Ammon's horn (tissue), 1 donor: Measurements from ENCODE around the gene RIMBP3B.
"Not testable (repeated sequence)": the region's sequence is repeated elsewhere in the genome, so short reads cannot be mapped to it uniquely, and the experiment has no call there.

Experiments used
- DNase-seq: peaks from one replicate; pipeline ENCODE4 v3.0.0-alpha.2; 2016; ENCODE audit warnings: low spot score

Gene RIMBP3B

DNA sequence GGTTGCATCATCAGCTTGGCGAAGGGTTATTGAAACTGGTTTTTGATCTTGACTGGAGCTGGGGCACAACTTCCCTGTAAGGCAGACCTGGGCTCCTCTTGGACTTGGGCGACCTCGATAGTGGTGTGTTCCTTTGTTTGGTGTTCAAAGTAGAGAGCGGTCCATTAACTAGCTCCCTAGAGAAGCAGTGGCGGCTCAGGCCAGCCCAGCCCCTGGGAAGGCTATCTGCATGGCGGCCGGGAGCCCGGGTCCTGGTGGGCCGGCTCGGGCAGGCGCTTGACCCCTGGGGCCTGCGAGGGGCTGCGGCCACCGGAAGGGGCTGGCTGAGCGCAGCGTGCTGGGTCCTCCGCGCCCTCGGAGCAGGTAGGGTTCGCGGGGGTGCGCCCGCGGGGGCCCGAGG is 32.8 kb downstream of the RIMBP3B start:
- not testable (repeated sequence) for DNase-seq

DNA sequence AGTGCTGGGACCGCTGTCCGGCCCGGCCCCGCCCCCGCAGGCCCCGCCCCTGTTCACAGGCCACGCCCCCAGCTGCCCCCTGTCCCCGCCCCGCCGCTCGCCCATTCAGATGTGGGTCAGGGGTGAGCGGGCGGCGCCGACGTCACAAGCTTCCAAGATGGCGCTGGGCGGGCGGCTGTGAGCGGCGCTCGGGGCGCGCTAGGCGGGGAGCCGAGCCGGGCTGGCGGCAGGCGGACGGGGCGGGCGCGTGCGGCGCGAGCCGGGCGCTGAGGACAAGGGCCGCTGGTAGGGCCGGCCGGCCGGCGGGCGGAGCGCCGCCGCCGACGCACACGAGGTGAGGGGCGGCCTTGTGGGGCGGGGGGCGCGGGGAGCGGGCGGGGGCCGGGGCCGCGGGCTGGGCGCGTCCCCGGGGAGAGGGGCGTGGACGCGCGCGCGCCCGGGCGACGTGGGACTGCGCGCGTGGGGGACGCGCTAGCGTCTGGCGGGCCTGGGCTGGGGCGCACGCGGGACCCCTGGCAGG is 33.7 kb downstream of the RIMBP3B start, which contains the start of gene HIC2:
Gene HIC2, plus strand, starts transcription at position 145 of the 520 bp plus-strand sequence. CDS start 25,461 bp downstream, outside the sequence.
- not testable (repeated sequence) for DNase-seq

DNA sequence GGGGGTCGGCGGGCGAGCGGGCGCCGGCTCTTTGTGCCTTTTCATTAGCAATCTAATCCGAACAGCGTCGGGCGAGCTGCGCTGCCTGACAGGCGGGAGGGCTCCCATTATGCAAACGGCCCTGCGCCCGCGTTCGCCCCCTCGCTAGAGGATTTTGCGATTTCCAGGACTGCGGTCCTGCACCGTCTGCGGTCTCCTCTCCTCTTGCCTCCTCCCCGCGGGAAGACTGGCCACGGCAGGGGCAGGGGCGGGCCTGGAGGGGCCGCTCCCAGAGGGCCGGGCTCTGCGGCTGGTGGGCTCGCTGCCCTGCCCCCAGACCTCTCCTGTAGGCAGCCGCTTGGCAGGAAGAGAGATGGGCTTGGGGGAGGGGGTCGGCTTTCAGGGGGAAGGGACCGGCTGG is 34.3 kb downstream of the RIMBP3B start:
- not testable (repeated sequence) for DNase-seq

GRCh38 chr22:21418974-21419638 is 35.6 kb downstream of the RIMBP3B start:
- DNase-seq = not testable (repeated sequence)

GRCh38 chr22:21420180-21420763 is 36.7 kb downstream of the RIMBP3B start:
- DNase-seq = not testable (repeated sequence)

DNA sequence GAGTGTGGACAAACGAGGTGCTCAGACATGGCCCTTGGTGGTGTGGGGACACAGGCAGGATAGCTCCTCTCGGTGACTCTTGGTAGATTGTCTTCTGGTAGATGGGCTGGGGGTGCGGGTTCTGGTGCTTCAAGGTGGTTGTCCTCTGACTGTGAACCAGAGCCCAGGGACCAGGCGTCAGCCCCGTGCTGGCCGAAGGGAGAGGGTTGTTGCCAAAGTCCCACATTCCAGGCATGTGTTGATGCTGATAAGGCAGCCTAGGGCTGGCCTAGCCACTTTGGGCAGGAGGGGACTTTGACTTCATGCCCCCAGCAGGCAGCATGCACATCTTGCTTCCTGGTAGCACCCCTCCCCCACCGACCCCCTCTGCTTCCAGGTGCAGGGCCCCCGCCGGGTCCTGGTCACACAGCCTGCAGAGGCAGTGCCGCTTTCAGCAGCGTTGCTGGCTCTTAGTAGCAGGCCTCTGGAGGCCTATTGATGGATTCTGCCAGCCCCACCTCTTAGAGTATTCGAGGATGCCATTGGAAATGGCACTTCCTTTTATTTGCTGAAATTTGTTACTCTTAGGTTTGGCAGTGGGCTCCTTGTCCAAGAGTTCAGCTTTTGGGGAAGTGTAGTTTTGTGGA is 40.6 kb downstream of the RIMBP3B start:
- not testable (repeated sequence) for DNase-seq

GRCh38 chr22:21434378-21435233 is 51.1 kb downstream of the RIMBP3B start:
- DNase-seq = not testable (repeated sequence)

DNA sequence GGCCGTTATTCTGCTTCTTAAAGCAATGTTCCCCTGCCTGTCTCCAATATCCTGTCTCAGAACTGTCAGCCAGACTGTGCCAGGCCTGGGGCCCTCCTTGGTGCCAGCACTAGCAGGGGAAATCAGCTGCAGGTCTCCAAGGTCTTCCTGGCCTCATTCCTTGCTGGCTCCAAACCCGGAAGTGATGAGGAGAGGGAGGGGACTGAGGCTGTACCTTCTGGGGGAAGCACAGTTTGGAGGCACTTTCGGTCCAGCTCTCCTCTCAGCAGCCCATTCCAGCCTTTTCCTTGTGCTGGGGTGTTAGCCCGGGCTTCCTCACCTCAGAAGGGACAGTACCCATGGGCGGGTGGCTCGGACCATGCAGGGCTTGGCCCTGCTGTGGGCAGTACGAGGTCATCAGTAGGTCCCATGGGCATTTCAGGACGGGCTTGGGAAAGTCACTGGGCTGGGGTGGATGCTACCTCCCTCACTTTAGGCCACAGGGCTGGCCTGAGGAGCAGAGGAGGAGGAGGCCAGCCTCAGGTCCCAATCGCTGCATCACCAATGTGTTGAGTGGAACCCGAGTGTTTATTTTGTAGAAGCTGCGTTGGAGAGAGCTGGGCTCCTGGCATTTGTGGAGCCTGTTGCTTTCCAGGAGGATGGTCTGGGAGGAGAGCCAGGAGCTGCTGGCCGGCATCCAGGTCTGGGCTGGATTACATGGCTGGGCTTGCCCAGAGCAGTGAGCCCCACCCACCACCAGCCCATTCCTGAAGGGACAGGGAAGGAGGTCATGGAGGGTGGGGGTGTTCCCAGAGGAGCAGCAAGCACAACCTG is 52.7 kb downstream of the RIMBP3B start:
- DNase-seq = not testable (repeated sequence)

- DNase-seq = not testable (repeated sequence)
Observed at GRCh38 chr22:21438013-21438412, 54.5 kb downstream of the RIMBP3B start.
